Keratinocyte (primary cell): Measurements from ENCODE around the gene WWC1. TPM values are rescaled to one million over a fixed set of nuclear protein-coding genes. Genes with fewer than 3 reads are reported as not detected.

Source experiments
- DNase-seq: peaks from one replicate; pipeline ENCODE4 v3.0.0-alpha.2; 2011; ENCODE audit warnings: low read depth, missing footprints, low spot score
- FAIRE-seq: peaks from 2 replicates; lab custom pipeline; 2011; peaks lifted over from hg19 to GRCh38; lab: Jason Lieb, UNC
- H2AFZ ChIP-seq: 2 replicates; pipeline ENCODE4 v1.6.0; 2012; ENCODE audit warnings: low read length, control low read depth, inconsistent platforms; ENCODE audit not compliant: control insufficient read depth
- H3K27ac ChIP-seq: 2 replicates; pipeline ENCODE4 v1.5.1; 2011; ENCODE audit warnings: low read length; ENCODE audit not compliant: control insufficient read depth, insufficient read depth
- H3K27me3 ChIP-seq: 3 replicates; pipeline ENCODE4 v1.6.0; 2011; ENCODE audit warnings: low read length; ENCODE audit not compliant: control insufficient read depth, insufficient read depth; ENCODE audit errors: extremely low read depth
- H3K36me3 ChIP-seq, 2 experiments: 2 replicates in 1 of 2; 3 replicates in 1 of 2; pipeline ENCODE4 v1.5.1; 2011; ENCODE audit warnings: low read length in 2 of 2, mild to moderate bottlenecking in 1 of 2; ENCODE audit not compliant: control insufficient read depth in 2 of 2, insufficient read depth in 2 of 2; ENCODE audit errors: extremely low read depth in 1 of 2
- H3K4me1 ChIP-seq: 3 replicates; pipeline ENCODE4 v1.5.1; 2011; ENCODE audit warnings: low read length; ENCODE audit not compliant: control insufficient read depth, insufficient read depth; ENCODE audit errors: extremely low read depth
- H3K4me2 ChIP-seq: 3 replicates; pipeline ENCODE4 v1.6.0; 2011; ENCODE audit warnings: low read depth, low read length; ENCODE audit not compliant: control insufficient read depth, insufficient read depth; ENCODE audit errors: extremely low read depth
- H3K4me3 ChIP-seq, 3 experiments: fragments of 200-600 bp in 1 of 3; sonication (generic) in 1 of 3; 2 replicates in 2 of 3; 3 replicates in 1 of 3; pipeline ENCODE4 v1.5.1; 2011 to 2016; ENCODE audit warnings: low read length in 3 of 3, mild to moderate bottlenecking in 3 of 3, control low read depth in 2 of 3, inconsistent platforms in 1 of 3, low read depth in 1 of 3, mixed read lengths in 1 of 3, mixed run types in 1 of 3, moderate library complexity in 1 of 3; ENCODE audit not compliant: control insufficient read depth in 2 of 3, insufficient read depth in 2 of 3; ENCODE audit errors: extremely low read depth in 1 of 3
- H3K79me2 ChIP-seq: 2 replicates; pipeline ENCODE4 v1.6.0; 2012; ENCODE audit warnings: low read length; ENCODE audit not compliant: control insufficient read depth, insufficient read depth
- H3K9ac ChIP-seq: 3 replicates; pipeline ENCODE4 v1.6.0; 2011; ENCODE audit warnings: low read length; ENCODE audit not compliant: control insufficient read depth, insufficient read depth; ENCODE audit errors: extremely low read depth
- H3K9me1 ChIP-seq: 3 replicates; pipeline ENCODE4 v1.6.0; 2011; ENCODE audit warnings: low read length; ENCODE audit not compliant: control insufficient read depth, insufficient read depth; ENCODE audit errors: extremely low read depth
- H3K9me3 ChIP-seq: 2 replicates; pipeline ENCODE4 v1.5.1; 2012; ENCODE audit warnings: low read depth, low read length; ENCODE audit not compliant: control insufficient read depth
- H4K20me1 ChIP-seq: 3 replicates; pipeline ENCODE4 v1.6.0; 2011; ENCODE audit warnings: low read length; ENCODE audit not compliant: control insufficient read depth, insufficient read depth; ENCODE audit errors: extremely low read depth
- EZH2 ChIP-seq: IDR thresholded peaks from one replicate; pipeline ENCODE4 v1.6.1; 2012; ENCODE audit warnings: inconsistent platforms, mild to moderate bottlenecking, low read length, moderate library complexity
- dilution Hi-C: fragments of 300-500 bp; cut with MboI; formaldehyde crosslinking; loops from one replicate; pipeline ENCODE4 v1.7.0; 2020; ENCODE audit warnings: low sequenced_read_pairs; ENCODE audit not compliant: extremely low pct_ligation_motif_present
- polyA plus RNA-seq, 5 experiments: library from polyadenylated mRNA; depleted of rRNA in 3 of 5; stranded (reverse) in 3 of 5; stranded (forward) in 1 of 5; unstranded in 1 of 5; fragments of >200 nt; gene quantifications; 1 replicate in 1 of 5; 2 replicates in 3 of 5; 3 replicates in 1 of 5; pipeline versions ENCODE4 v1.2.1 to v1.2.3, GENCODE V29; 2011 to 2012; ENCODE audit warnings: missing spikeins in 2 of 5, low read depth in 1 of 5, low replicate concordance in 1 of 5
- TF ChIP-seq, protein P1 (sequence below), 3 experiments: IDR thresholded peaks in 1 of 3; conservative IDR thresholded peaks in 1 of 3; optimal IDR thresholded peaks in 1 of 3; 2 replicates in 2 of 3; 3 replicates in 1 of 3; pipeline versions ENCODE3 to v1.5.1; 2011; ENCODE audit warnings: low read length in 3 of 3, mild to moderate bottlenecking in 3 of 3, moderate library complexity in 2 of 3, control low read depth in 1 of 3, inconsistent platforms in 1 of 3; ENCODE audit not compliant: insufficient read depth in 2 of 3; ENCODE audit errors: extremely low read depth in 1 of 3

Gene WWC1
- polyA plus RNA-seq, 1 donor (not counting 4 experiments of a cell fraction or from before 2014, with no cell fraction given), result 19.8 TPM

DNA sequence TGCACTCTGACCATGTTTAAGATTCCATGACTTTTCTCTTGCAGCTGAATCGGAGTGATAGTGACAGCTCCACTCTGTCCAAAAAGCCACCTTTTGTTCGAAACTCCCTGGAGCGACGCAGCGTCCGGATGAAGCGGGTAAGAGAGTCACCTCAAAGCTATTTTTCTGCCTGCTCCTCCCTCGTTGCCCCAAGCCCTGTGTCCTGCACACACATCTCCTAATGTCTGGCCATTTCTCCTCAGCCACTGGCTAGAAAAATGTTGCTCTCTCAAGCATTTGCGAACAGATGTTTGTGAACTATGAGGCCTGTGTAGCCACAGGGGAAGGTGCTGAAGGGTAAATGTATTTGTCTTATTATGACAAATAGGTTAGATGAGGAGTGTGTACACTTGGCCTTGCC lies 169.2 kb downstream of the WWC1 start:
- dilution Hi-C loops, result no loop called here
- H2AFZ ChIP-seq, result no peak overlapping the region
- no peaks in the 10 kb centered on the region for H3K27me3 ChIP-seq
- H3K9me1 ChIP-seq, result no peaks in the 10 kb centered on the region
- peaks cover 33 to 51% of the 10 kb centered on the region in 2 experiments for H3K36me3 ChIP-seq
- DNase-seq, result no peak
- no peak overlapping the region for H3K9ac ChIP-seq
- H3K9me3 ChIP-seq, result no peaks in the 10 kb centered on the region
- no peaks in the 10 kb centered on the region for H4K20me1 ChIP-seq
- no peak overlapping the region for H3K4me2 ChIP-seq
- H3K27ac ChIP-seq, result no peak overlapping the region
- no peaks in the 10 kb centered on the region for H3K79me2 ChIP-seq
- H3K4me1 ChIP-seq, result no peaks in the 10 kb centered on the region
- TF ChIP-seq EZH2, result no peak
- TF ChIP-seq, protein P1, sequence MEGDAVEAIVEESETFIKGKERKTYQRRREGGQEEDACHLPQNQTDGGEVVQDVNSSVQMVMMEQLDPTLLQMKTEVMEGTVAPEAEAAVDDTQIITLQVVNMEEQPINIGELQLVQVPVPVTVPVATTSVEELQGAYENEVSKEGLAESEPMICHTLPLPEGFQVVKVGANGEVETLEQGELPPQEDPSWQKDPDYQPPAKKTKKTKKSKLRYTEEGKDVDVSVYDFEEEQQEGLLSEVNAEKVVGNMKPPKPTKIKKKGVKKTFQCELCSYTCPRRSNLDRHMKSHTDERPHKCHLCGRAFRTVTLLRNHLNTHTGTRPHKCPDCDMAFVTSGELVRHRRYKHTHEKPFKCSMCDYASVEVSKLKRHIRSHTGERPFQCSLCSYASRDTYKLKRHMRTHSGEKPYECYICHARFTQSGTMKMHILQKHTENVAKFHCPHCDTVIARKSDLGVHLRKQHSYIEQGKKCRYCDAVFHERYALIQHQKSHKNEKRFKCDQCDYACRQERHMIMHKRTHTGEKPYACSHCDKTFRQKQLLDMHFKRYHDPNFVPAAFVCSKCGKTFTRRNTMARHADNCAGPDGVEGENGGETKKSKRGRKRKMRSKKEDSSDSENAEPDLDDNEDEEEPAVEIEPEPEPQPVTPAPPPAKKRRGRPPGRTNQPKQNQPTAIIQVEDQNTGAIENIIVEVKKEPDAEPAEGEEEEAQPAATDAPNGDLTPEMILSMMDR (optimal IDR thresholded peaks at IDR 0.05 in 1 of 3, IDR thresholded peaks at IDR 0.05 in 1 of 3, conservative IDR thresholded peaks at IDR 0.05 in 1 of 3; ENCODE audit: extremely low read depth in 1 of 3, insufficient read depth in 2 of 3, low read length in 3 of 3), result no peak
- no peak for FAIRE-seq
- no peak overlapping the region for H3K4me3 ChIP-seq

DNA sequence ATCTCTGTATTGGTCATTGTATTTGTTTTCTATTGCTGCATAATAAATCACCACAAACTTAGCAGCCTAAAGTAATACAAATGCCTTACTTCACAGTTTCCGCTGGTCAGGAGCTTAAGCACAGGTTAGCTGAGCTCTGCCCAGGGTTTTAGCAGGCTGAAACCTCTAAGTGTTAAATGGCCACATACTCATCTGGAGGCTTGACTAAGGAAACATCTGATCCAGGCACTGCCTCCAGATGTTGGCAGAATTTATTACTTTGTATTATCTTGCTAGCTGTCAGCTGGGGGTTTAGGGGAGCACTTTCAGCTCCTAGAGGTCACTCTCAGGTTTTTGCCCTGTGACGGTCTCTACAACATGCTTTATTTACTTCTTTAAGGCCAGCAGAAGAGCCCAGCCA lies 171.6 kb downstream of the WWC1 start:
- H3K4me1 ChIP-seq, result no peaks in the 10 kb centered on the region
- no peaks in the 10 kb centered on the region for H4K20me1 ChIP-seq
- H3K4me2 ChIP-seq, result no peak overlapping the region
- H2AFZ ChIP-seq, result no peak overlapping the region
- DNase-seq (no peak), FAIRE-seq (no peak)
- TF ChIP-seq, protein P1 (optimal IDR thresholded peaks at IDR 0.05 in 1 of 3, IDR thresholded peaks at IDR 0.05 in 1 of 3, conservative IDR thresholded peaks at IDR 0.05 in 1 of 3; ENCODE audit: extremely low read depth in 1 of 3, insufficient read depth in 2 of 3, low read length in 3 of 3), result no peak
- no peak for TF ChIP-seq EZH2
- H3K27ac ChIP-seq, result no peak overlapping the region
- no peak overlapping the region for H3K4me3 ChIP-seq
- no peak overlapping the region for H3K9ac ChIP-seq
- peaks cover 30 to 48% of the 10 kb centered on the region in 2 experiments for H3K36me3 ChIP-seq
- no peaks in the 10 kb centered on the region for H3K9me3 ChIP-seq
- no peaks in the 10 kb centered on the region for H3K79me2 ChIP-seq
- no peaks in the 10 kb centered on the region for H3K27me3 ChIP-seq
- dilution Hi-C loops, result no loop called here
- no peaks in the 10 kb centered on the region for H3K9me1 ChIP-seq
